ENCODE measurements around the gene LGALS9. TPM values are rescaled to one million over a fixed set of nuclear protein-coding genes. Genes with fewer than 3 reads are reported as not detected.
A peak's percentile ranks its signal among the peaks of the same experiment; 100 is the strongest.
"Not testable (repeated sequence)": the region's sequence is repeated elsewhere in the genome, so short reads cannot be mapped to it uniquely, and the experiment has no call there.

LGALS9 gene
- total RNA-seq, 1 donor from 2014 or later: 34.3 TPM

DNA sequence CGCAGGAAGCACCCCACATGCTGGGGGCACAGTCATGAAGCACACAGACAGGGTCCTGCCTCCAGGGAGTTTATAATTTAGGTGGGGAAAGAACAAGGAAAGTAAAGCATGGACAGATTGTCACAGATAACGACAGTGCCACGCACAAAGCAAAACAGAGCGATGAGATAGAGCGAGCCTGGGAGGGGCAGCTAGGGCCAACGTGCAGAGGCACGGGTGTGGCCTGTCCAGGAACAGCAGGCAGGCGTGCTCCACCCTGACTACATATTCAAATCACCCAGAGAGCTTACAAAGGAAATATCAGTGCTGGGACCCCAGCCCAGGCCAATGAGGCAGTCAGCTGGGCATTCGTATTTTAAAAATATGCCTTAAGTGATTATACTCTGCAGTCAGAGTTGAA lies 16.8 kb downstream of the LGALS9 start:
- TF ChIP-seq, protein P1, sequence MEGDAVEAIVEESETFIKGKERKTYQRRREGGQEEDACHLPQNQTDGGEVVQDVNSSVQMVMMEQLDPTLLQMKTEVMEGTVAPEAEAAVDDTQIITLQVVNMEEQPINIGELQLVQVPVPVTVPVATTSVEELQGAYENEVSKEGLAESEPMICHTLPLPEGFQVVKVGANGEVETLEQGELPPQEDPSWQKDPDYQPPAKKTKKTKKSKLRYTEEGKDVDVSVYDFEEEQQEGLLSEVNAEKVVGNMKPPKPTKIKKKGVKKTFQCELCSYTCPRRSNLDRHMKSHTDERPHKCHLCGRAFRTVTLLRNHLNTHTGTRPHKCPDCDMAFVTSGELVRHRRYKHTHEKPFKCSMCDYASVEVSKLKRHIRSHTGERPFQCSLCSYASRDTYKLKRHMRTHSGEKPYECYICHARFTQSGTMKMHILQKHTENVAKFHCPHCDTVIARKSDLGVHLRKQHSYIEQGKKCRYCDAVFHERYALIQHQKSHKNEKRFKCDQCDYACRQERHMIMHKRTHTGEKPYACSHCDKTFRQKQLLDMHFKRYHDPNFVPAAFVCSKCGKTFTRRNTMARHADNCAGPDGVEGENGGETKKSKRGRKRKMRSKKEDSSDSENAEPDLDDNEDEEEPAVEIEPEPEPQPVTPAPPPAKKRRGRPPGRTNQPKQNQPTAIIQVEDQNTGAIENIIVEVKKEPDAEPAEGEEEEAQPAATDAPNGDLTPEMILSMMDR (IDR thresholded peaks at IDR 0.05): no peak
- Histone ChIP-seq H3K36me3 (no peaks in the 10 kb centered on the region), H3K27me3 (no peaks in the 10 kb centered on the region), H3K9me3 (no peaks in the 10 kb centered on the region), H3K4me3 (no peak overlapping the region), H3K27ac (no peak overlapping the region), H3K4me1 (peaks cover 0 to 4% of the 10 kb centered on the region in 2 donors)
- DNase-seq (ENCODE audit: low spot score in 2 of 2): no peak
- intact Hi-C loops (cut with DNase I): no loop called here

DNA sequence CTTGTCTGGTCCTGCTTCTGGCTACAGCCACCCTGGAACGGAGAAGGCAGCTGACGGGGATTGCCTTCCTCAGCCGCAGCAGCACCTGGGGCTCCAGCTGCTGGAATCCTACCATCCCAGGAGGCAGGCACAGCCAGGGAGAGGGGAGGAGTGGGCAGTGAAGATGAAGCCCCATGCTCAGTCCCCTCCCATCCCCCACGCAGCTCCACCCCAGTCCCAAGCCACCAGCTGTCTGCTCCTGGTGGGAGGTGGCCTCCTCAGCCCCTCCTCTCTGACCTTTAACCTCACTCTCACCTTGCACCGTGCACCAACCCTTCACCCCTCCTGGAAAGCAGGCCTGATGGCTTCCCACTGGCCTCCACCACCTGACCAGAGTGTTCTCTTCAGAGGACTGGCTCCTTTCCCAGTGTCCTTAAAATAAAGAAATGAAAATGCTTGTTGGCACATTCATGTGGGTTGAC lies 18.2 kb downstream of the LGALS9 start:
- H3K4me1 ChIP-seq: not testable (repeated sequence)

DNA sequence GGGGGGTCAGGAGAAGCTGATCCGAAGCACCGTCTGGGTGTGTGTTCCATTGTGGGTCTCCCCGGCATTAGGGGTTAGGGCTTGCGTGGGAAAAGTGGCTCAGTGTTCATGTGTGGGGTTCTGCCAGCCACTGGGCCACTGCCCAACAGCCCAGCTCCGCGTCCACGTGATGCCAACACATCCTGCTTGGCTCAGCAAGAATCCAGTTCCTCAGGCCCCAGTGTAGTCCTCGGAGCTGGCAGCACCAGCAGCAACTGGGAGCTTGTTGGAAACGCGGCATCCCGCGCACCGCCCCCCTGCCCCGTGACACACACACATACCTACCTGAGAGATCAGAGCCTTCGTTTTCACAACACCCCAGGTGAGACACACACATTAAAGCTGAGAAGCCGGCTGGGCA lies 18.9 kb downstream of the LGALS9 start:
- TF ChIP-seq, protein P1 (IDR thresholded peaks at IDR 0.05): no peak
- Histone ChIP-seq H3K4me1 (no peaks in the 10 kb centered on the region), H3K9me3 (no peaks in the 10 kb centered on the region), H3K36me3 (no peaks in the 10 kb centered on the region), H3K27me3 (no peaks in the 10 kb centered on the region), H3K4me3 (no peak overlapping the region), H3K27ac (no peak overlapping the region)
- no peak for DNase-seq (ENCODE audit: low spot score in 2 of 2)
- intact Hi-C loops (cut with DNase I): loop anchor here (5.0 kb wide), 1 partner anchor 413 kb away; no protein-coding TSS in a partner anchor

More for the DNA sequence above, 18.2 kb downstream of the LGALS9 start:
- H3K9me3 ChIP-seq; H3K36me3 ChIP-seq; intact Hi-C loops (cut with DNase I); H3K27me3 ChIP-seq; H3K27ac ChIP-seq; DNase-seq (ENCODE audit: low spot score in 2 of 2); H3K4me3 ChIP-seq: not testable (repeated sequence)

DNA sequence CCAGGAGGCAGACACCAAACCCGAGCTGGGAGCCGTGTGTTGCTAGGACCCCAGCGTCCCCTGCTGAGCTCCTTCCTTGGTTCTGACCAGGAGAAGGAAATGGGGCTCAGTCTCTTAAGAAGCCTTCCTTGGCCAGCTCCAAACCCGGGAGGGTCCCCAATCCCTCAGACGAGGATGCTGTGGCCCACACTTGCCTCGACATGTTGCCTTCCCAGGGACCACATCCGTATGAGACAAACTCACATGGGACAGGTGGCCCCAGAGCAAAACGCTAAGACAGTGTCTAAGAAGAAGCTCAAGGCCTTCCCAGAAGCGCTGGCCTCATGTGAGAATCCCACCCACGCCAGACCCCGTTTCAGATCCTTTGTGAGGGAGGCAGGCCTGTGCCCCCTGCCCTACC lies 19.8 kb downstream of the LGALS9 start:
- no peak for DNase-seq (ENCODE audit: low spot score in 2 of 2)
- intact Hi-C loops (cut with DNase I): loop anchor here (1.0 to 5.0 kb wide), 2 partner anchors 48 to 414 kb away; no protein-coding TSS in a partner anchor

DNA sequence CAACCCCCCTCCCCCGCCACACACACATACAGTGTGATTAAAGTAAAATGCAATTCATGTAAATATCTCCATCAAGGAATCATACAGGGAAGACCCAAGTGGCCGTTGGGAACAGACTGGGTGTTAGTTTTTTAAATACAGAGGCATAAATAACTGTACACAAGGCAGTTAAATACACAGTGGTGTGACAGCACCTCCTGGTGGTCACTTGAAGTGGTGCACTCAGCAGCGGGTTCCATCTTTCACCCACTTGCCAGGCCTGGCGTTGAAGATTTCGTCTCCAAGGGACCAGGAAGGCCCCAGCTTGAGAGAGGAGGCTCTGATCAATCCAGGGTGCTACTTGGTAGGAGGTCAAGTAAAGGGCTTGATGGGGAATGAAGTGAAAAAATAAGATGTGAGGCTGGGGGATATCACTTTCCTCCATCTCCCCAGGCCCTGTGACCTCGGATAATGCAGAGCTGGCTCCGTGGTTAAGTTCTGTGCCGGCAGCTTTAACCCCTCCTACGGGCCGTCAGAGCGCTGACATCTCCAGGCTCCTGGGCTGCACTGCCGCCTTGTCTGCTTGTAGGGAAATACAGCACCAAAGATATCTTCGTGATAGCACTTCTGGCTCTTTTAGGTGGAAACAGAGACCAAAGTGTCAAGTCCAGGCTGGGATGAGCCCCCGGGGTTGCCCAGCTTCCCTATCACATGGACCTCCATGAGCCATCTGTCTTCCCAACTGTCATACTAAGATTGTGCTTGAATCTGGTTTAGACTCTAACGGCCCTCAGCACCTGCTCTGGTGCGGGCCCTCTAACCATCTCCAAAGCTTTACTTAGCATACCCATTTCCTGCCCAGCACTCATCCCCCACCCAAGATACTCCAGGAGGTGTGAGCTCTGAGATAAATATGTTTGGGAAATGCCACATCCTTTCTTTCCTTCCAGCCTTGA lies 20.7 kb downstream of the LGALS9 start:
- intact Hi-C loops (cut with DNase I): loop anchor here (1.0 to 5.0 kb wide), 2 partner anchors 48 to 414 kb away; no protein-coding TSS in a partner anchor
- TF ChIP-seq, protein P1 (IDR thresholded peaks at IDR 0.05): peak; percentile 75 to 87 (median 82)
- no peak overlapping the region for H3K27ac ChIP-seq
- no peaks in the 10 kb centered on the region for H3K9me3 ChIP-seq
- H3K27me3 ChIP-seq: no peaks in the 10 kb centered on the region
- no peaks in the 10 kb centered on the region for H3K36me3 ChIP-seq
- DNase-seq (ENCODE audit: low spot score in 2 of 2): peak in 1 of 2 donors; percentile 76
- H3K4me3 ChIP-seq: no peak overlapping the region
- H3K4me1 ChIP-seq: no peaks in the 10 kb centered on the region

More for the DNA sequence above, 19.8 kb downstream of the LGALS9 start:
- no peaks in the 10 kb centered on the region for H3K4me1 ChIP-seq
- no peak overlapping the region for H3K4me3 ChIP-seq
- H3K27me3 ChIP-seq: no peaks in the 10 kb centered on the region
- H3K9me3 ChIP-seq: no peaks in the 10 kb centered on the region
- H3K36me3 ChIP-seq: no peaks in the 10 kb centered on the region
- no peak overlapping the region for H3K27ac ChIP-seq
- TF ChIP-seq, protein P1 (IDR thresholded peaks at IDR 0.05): no peak

DNA sequence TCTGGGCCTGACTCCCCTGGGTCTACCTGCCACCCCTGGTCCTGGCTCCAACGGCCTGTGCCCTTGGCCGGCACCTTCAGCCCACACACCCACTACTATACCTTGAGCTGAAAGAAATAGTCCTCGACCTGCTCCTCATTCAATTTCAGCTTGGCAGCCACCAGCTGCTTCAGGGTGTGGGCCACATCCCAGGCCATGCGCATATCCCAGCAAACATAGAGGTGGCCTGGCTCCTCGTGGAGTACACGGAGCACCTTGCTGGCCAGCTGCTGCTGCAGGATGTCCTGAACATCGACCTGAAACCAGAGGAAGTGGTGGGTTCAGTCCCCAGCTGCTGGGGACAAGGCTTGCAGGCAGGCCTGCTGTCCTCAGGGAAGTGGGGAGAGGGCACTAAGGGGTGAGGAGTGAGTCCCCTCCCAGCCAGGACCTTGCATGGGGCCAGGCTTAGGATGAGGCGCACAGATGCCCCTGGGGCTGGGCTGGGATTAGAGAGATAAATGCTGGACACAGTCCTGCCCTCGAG lies 22.5 kb downstream of the LGALS9 start:
- intact Hi-C loops (cut with DNase I): loop anchor here (5.0 kb wide), 1 partner anchor 416 kb away; no protein-coding TSS in a partner anchor
- not testable (repeated sequence) for H3K27ac ChIP-seq; DNase-seq (ENCODE audit: low spot score in 2 of 2)

More for the DNA sequence above, 22.5 kb downstream of the LGALS9 start:
- H3K4me3 ChIP-seq, H3K4me1 ChIP-seq, H3K36me3 ChIP-seq, H3K9me3 ChIP-seq, H3K27me3 ChIP-seq: not testable (repeated sequence)

All from ascending aorta (tissue), 2 donors.